GM04503 (cell line): ENCODE measurements around the gene SKIC8.

Experiments used
- DNase-seq: peaks from one replicate; pipeline ENCODE4 v3.0.0-alpha.2; 2012; ENCODE audit warnings: low read depth

SKIC8 gene

DNA sequence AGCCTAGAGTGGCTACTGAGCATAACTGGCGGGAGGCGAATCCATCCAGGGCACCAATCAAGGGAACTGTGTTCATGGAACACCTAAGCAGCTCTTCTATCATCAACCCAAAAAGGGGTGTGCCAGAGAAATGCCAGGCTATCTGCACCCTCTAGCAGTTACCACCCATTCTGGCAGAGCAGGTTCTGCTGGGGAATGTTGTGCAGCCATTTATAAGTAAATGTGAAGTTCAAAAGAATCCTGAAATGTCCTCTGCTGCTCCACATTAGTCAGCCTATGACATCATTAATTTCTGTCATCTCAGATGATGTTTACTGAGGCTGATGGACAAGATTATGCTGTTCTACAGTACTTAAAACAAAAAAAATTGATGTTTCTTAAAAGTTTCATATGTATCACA, 7.7 kb downstream of the SKIC8 start:
- no peak for DNase-seq

GRCh38 chr15:78291052-78291451, 8.4 kb downstream of the SKIC8 start:
- DNase-seq: no peak

DNA sequence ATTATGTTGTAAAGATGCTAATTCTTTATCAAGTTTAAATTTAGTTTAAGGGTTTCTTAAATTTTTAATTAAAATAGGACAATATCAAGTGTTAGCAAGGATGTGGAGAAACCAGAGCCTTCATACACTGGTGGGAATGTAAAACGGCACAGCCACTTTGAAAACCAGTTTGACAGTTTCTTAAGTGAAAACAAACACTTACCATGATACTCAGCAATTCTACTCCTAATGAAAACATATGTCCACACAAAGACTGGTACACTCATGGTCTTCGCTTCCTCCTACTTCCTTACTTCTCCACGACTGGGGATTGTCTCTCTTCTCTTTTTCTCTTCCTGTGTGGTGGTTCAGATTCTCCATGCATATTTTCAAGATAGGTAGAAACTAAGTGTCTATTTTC, 9.2 kb downstream of the SKIC8 start:
- no peak for DNase-seq

- no peak for DNase-seq
These were observed 14.7 kb downstream of the SKIC8 start for GRCh38 chr15:78284758-78285157.

DNA sequence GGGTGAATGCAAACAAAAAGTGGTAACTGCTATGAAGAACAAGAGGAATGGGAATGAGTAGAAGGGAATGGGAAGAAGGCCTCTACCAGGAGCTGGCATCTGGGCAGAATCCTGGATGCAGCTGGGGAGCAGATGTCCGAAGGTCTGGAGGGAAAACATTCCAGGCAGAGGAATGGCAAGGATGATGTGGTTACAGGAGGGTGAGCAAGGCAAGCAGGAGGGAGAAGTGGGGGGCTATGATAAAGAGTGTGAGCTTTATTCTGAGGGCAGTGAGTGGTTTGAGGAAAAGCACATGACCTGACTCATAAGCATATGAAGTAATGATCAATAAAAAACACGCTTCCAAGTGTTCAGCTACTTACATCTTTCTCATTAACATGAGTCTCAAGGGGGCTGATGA, 17.1 kb downstream of the SKIC8 start:
- DNase-seq: no peak

DNA sequence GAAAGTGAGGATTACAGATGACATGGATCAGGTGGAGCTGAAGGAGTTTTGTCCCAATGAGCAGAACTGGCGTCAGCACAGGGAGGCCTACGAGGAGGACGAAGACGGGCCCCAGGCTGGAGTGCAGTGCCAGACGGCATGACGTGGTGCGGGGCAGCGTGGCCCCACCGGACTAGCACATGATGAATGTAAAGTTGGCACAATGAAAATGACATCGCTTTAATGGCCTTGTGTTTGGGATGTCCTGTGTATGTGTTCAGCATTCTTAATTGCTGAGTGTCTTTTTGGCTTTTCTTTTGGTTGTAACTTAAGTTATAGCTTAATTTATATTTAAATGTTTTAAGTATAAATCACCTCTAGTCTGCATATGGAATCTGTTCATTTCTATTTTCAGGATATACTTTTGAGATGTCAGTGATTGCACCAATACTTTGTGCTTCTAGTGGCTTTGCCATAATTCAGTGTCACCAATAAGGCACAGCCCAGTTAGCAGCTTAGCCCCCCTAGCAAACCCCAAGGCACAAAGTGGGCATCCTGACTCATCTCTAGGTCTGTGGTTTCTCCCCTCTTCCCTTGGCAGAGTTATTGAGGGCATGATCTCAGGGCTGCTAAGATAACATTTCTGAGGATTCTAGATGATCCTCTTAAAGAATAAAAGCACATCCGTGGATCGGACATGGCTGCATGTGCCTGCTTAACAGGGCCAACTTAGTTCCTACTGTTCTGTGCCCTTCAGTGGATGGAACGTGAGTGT, 18.9 kb downstream of the SKIC8 start:
- DNase-seq: no peak

DNA sequence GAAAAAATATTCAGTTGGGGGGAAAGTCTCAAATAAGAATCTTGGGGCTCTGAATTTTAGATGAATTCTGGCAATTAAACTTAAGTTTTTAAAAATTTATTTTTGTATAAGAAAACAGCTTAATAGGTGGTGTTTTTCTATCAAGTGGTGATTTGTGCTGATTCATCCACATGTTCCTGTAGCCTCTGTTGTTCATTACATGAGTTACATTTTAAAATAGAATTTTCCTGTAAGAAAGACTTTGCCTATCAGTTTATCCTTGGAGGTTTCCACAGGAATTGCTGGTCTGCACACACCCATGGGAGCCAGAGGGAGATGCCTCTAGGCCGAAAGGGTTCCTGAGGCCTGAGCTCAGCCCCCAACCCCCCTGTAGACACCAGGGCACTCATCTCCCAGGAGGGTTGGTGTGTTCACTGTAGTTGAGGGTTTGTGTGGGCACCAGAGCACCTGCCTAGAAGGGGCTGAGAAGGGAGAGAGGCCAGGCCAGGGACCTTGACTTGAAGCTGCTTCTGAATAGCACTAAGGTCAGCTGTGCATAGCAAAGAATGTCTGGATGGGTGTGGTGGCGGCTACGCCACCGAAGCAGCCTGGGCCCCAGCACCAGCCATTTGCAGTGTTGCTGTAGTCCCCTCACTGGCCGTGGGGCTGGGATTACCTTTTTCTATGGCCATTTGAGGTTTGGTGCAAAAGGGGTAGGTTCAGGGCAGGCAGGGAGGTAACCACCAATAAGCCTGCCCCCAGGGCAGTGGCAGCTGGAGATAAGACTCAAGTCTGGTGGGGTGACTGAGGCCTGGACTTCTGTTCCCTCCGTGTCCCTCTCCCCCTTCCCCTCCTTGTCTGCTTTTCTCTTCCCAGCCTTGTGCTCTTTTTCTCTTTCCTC, 23.1 kb downstream of the SKIC8 start:
- DNase-seq: no peak

DNA sequence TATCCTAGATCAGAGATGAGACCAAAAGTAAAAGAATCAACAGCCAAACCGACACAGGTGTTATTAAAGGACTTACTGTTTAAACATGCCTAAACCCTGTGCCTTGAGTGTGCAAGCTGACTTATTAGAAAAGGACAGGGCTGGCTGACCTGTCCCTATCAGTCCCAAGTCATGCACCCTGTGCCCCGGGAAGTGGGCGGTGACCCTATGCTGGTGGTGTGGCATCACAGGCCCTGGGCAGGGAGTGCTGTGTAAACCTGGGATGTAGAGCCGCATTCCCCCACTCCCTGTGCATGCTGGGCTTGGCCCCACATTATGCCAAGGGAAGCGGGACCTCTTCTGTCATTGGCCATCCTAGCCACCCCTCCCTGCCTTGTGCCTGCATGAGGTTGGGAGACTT, 24.4 kb downstream of the SKIC8 start:
- DNase-seq: no peak

GRCh38 chr15:78272776-78273175, 26.6 kb downstream of the SKIC8 start:
- no peak for DNase-seq

GRCh38 chr15:78272316-78272715, 27.1 kb downstream of the SKIC8 start:
- DNase-seq: no peak

DNA sequence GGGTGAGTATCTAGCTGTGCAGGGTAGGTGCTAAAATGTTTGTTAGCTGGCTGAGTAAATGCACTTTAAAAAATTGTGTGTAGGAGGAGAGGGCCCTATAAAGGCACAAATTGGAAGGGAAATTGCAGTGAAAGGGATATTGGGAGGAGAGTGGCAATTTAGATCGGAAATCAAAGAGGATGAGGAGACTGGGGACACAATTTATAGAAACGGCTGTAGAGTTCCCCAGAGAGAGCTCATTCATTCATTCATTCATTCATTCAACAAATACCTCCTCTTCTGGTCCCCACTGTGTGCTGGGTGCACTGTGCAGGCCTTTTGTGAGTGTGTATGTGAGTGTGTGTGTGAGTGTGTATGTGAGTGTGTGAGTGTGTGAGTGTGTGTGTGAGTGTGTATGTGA, 32.6 kb downstream of the SKIC8 start:
- no peak for DNase-seq

GRCh38 chr15:78266229-78266628, 33.2 kb downstream of the SKIC8 start:
- DNase-seq: no peak

- DNase-seq: no peak
These were observed 33.6 kb downstream of the SKIC8 start for GRCh38 chr15:78265752-78266224.

DNA sequence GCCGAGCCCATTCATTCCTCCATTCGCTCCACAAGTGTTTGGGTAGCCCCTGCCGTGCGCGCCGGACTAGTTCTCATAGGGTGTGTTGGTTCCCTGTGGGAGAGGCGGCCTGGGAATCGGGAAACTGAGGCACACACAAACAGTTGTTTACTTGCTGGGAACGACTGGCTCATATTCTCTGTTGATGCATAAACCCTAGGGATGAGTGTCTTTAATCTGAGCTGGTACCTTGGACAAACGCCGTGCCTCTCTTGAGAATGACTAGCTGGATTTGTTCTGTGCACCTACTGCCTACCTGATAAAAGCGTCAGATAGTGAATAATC, 34.3 kb downstream of the SKIC8 start:
- DNase-seq: no peak

DNA sequence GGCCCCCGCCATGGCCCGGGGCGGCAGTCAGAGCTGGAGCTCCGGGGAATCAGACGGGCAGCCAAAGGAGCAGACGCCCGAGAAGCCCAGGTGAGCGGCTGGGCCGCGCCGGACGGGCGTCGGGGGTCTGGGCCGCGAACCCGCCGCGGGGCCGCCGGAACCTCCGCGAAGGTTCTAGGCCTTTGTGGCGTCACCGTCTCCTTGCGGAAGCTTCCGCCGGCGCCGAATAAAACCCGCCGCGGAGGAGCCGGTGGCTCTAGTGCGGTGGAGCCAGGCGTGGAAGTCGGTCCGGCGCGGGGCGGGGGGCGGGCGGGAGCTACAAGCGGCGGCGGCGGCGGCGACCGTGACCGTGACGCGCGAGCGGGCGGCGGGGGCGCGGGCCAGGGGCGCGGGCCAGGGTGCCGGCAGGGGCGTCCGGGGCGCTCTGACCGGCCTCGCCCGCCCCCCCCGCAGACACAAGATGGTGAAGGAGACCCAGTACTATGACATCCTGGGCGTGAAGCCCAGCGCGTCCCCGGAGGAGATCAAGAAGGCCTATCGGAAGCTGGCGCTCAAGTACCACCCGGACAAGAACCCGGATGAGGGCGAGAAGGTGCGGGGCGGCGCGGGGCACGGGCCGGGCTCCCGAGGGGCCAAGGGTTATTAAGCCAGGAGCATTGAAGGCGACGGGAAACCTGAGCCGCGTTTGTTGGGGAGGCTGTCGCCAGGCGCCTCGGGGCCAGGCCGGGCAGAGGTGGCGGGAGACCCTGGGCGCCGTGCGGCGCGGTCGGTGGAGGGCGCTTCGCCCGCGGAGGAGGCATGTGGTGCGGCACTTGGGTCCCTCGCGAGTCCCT, 34.9 kb downstream of the SKIC8 start, which contains the start of gene DNAJA4:
Gene DNAJA4 (plus strand): TSS at position 259 of the 833 bp plus-strand sequence. CDS start 202 bp downstream, at position 461.
- no peak for DNase-seq

GRCh38 chr15:78263907-78264303, 35.5 kb downstream of the SKIC8 start:
- DNase-seq: no peak

- no peak for DNase-seq
These were observed 36.0 kb downstream of the SKIC8 start for GRCh38 chr15:78263351-78263781.

DNA sequence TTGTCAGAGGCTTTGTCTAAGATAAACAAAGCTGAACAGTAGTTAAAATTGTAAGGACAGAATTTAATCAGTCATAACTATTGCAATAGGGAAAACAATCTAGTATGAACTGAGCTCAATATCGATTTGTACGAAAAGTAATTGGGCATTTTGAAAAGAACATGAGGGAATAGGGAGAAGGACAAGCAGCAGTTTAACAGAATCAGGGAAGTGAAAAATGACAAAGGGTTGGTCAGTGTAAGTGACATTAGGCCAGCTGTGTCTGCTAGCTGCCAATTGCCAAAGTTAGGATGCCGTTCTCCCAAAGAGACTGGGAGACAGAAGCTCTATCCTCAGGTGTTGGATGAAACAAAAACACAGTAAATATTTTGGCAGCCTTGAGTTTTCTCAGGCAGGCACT, 38.3 kb downstream of the SKIC8 start:
- no peak for DNase-seq

- no peak for DNase-seq
These were observed 38.9 kb downstream of the SKIC8 start for GRCh38 chr15:78260489-78260888.

DNA sequence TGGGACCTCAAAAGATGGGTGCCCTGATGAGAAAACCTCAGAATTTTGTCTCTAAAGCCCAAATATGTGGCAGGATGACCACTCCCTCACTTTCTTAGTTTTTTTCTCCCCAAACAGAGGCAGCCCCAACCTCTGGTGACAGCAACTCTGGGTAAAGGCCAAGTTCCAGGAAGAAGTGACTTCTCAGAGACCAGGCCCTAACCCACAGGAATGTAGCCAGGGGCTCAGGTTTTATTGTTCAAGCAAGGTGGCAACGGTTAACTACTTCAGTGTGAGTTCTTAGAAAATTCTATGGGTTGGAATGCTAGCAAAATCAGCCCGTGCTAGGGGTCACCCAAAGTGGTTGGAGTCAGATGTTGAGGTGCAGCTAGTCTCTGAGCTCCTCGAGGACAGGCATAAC, 40.2 kb downstream of the SKIC8 start:
- DNase-seq: no peak

- DNase-seq: no peak
These were observed 41.7 kb downstream of the SKIC8 start for GRCh38 chr15:78257681-78258080.

DNA sequence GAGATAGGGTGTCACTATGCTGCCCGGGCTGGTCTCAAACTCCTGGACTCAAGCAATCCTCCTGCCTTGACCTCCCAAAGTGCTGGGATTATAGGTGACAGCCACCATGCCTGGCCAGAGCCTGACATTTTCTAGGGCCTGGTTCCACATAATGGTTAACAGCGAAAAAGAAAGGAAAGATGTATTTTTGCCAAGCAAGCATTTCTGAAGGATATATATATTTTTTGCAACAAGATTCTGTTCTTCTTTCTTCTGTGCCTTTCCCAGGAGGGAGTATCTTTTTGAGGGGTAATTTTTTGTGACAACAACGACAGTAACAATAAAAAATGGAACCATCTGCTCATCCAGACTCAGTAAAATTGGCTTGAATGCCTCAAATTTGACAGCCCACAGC, 43.4 kb downstream of the SKIC8 start:
- DNase-seq: no peak
